ENCODE results near the gene FRAS1.

FRAS1 gene

DNA sequence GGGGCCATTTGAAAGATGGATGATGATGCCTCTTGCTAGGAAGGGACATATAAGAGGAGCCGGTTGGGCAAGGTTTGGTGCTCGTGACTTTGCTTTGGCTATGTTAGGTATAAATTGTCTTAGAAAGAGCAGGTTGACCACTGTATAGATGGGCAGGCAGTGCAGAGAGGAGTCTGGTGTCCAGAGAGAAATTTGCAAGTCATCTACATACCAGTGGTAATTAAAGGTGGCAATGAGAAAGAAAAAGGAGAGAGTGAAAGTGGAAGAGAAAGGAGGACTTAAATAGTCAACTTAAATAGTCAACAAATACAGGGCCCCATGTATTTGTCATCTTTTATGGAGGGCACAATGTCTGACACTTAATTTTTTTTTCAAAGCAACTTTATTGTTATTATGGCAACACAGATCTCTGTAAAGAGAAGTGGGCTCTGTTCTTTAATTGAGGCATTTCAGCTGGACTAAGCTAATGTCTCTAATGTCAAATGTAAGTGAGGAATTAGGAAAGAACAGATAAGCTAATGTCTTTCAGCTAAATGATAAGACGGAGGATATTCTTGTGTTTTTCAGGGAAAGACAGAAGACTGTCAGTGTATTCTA is 419.1 kb downstream of the FRAS1 start:
- H3K4me1 Mint-ChIP-seq = no peaks in the 10 kb centered on the region
- DNase-seq = no peak
- no peak overlapping the region for H3K27ac Mint-ChIP-seq
- no peak for TF ChIP-seq CTCF (IDR thresholded peaks at IDR 0.05)
- peaks cover 23% of the 10 kb centered on the region for H3K36me3 Mint-ChIP-seq (ENCODE audit: low read depth)
- H3K27me3 Mint-ChIP-seq (ENCODE audit: low read depth, poor library complexity) = no peaks in the 10 kb centered on the region
- no peak overlapping the region for H3K4me3 Mint-ChIP-seq
- H3K9me3 Mint-ChIP-seq = no peaks in the 10 kb centered on the region

DNA sequence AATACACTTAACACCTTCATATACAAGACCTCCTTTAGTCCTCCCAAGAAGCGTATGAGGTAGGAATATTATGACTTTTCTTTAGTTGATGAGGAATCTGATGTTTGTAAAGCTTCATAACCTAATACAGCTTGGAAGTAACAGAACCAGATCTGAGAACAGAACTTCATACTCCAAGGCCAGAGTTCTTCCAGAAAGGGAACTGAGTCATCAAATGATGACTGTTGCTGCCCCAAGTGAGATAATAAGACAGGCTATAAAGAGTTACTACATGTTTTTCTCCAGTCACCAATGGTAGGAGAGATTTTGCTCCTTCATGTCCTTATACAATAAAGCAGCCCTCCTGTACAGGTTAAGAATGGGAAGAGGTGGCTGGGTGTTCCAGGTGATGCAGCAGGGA is 420.2 kb downstream of the FRAS1 start:
- no peak for TF ChIP-seq CTCF (IDR thresholded peaks at IDR 0.05)
- Mint-ChIP-seq H3K9me3 (no peaks in the 10 kb centered on the region), H3K36me3 (ENCODE audit: low read depth) (peaks cover 23% of the 10 kb centered on the region), H3K4me3 (no peak overlapping the region), H3K27ac (no peak overlapping the region), H3K4me1 (no peaks in the 10 kb centered on the region), H3K27me3 (ENCODE audit: low read depth, poor library complexity) (no peaks in the 10 kb centered on the region)
- DNase-seq = no peak

DNA sequence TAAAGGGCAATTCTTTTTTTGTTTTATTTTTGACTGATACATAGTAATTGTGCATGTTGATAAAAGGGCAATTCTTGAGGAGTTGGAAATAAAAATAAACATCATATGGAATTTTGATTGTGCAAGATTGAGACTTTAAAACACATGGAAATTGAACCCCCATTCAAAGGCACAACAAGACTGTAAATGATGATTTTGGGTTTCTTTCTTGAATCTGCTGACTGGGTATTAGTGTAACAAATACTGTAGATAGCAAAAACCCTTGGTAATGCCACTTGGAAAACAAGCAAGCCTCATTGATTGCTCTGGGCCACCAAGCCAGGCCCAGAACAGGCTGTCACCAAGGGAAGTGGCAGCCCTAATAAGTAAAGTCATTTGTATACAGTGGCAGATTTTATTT is 421.4 kb downstream of the FRAS1 start:
- TF ChIP-seq CTCF (IDR thresholded peaks at IDR 0.05) = no peak
- Mint-ChIP-seq H3K36me3 (ENCODE audit: low read depth) (peaks cover 21% of the 10 kb centered on the region), H3K27me3 (ENCODE audit: low read depth, poor library complexity) (no peaks in the 10 kb centered on the region)

GRCh38 chr4:78480286-78480685 is 423.2 kb downstream of the FRAS1 start:
- H3K4me1 Mint-ChIP-seq = no peaks in the 10 kb centered on the region
- no peak overlapping the region for H3K4me3 Mint-ChIP-seq
- H3K27ac Mint-ChIP-seq = no peak overlapping the region
- no peak for TF ChIP-seq CTCF (IDR thresholded peaks at IDR 0.05)
- H3K36me3 Mint-ChIP-seq (ENCODE audit: low read depth) = peaks cover 25% of the 10 kb centered on the region
- no peaks in the 10 kb centered on the region for H3K27me3 Mint-ChIP-seq (ENCODE audit: low read depth, poor library complexity)
- DNase-seq = no peak
- no peaks in the 10 kb centered on the region for H3K9me3 Mint-ChIP-seq

More for the DNA sequence above, 421.4 kb downstream of the FRAS1 start:
- no peak overlapping the region for H3K4me3 Mint-ChIP-seq
- DNase-seq = no peak
- H3K4me1 Mint-ChIP-seq = no peaks in the 10 kb centered on the region
- no peaks in the 10 kb centered on the region for H3K9me3 Mint-ChIP-seq
- no peak overlapping the region for H3K27ac Mint-ChIP-seq

GRCh38 chr4:78481180-78481579 is 424.1 kb downstream of the FRAS1 start:
- no peak for TF ChIP-seq CTCF (IDR thresholded peaks at IDR 0.05)
- no peak for DNase-seq
- no peaks in the 10 kb centered on the region for H3K9me3 Mint-ChIP-seq
- peaks cover 25% of the 10 kb centered on the region for H3K36me3 Mint-ChIP-seq (ENCODE audit: low read depth)
- no peak overlapping the region for H3K4me3 Mint-ChIP-seq
- H3K27ac Mint-ChIP-seq = no peak overlapping the region
- no peaks in the 10 kb centered on the region for H3K4me1 Mint-ChIP-seq
- H3K27me3 Mint-ChIP-seq (ENCODE audit: low read depth, poor library complexity) = no peaks in the 10 kb centered on the region

DNA sequence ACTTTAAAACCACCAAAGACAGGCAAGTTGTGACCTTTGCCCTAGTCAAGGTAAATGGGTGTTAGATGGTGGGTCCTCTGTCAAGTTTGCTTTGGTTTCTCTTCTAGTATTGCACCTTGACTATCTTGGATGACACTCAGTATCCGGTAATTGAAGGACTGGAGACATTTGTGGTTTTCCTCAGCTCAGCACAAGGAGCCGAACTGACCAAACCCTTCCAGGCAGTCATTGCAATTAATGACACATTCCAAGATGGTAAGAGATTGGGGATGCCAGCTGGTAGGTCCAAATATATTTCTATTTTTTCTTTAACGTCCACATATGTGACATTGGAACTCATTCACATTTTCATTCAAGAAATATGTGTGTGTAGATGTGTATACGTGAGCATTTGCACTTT is 425.2 kb downstream of the FRAS1 start:
- no peak for TF ChIP-seq CTCF (IDR thresholded peaks at IDR 0.05)
- Mint-ChIP-seq H3K4me3 (no peak overlapping the region), H3K9me3 (no peaks in the 10 kb centered on the region), H3K4me1 (no peaks in the 10 kb centered on the region), H3K27me3 (ENCODE audit: low read depth, poor library complexity) (no peaks in the 10 kb centered on the region), H3K36me3 (ENCODE audit: low read depth) (peaks cover 24% of the 10 kb centered on the region), H3K27ac (no peak overlapping the region)
- no peak for DNase-seq
